ENCODE measurements around the gene HSPB7.

Gene HSPB7

DNA sequence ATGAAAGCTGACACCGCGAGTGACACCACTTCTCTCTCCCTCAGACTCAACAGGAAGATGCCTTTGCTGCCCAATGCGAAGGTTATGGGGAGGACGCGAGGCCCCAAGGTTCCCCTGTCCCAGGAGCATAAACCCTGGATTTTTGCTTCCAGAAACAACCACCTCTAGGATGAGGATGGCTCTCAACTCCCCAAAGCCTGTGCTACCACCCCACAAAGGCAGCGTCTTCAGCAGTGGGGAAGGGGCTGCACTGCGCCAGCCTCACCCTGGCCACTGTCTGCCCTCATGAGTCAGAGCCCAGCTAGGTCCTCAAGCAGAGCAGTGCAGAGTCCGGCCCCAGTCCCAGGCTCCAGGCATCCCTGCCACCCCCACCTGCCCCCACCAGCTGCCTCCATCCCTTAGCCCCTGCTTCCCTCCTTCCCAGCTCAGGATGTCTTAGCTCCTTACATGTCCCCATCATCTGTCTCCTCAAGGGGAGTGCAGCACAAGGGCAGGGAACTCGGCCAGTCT is 20.7 kb downstream of the HSPB7 start:
- no peaks in the 10 kb centered on the region for H3K27me3 ChIP-seq (ENCODE audit: control insufficient read depth in 5 of 5, insufficient read depth in 4 of 5, low read length in 5 of 5)
- H3K4me1 ChIP-seq (ENCODE audit: control insufficient read depth in 5 of 5, insufficient read depth in 5 of 5, low read length in 5 of 5), result no peaks in the 10 kb centered on the region
- no peaks in the 10 kb centered on the region for H3K36me3 ChIP-seq (ENCODE audit: control insufficient read depth in 5 of 5, insufficient read depth in 5 of 5, low read length in 5 of 5)
- no peak overlapping the region for H3K9ac ChIP-seq (ENCODE audit: low read length in 5 of 5)
- H3K4me3 ChIP-seq (ENCODE audit: low read depth in 1 of 5, low read length in 5 of 5), result no peak overlapping the region
- no peaks in the 10 kb centered on the region for H3K9me3 ChIP-seq (ENCODE audit: control insufficient read depth in 5 of 5, low read length in 5 of 5)
- no peak overlapping the region for H3K27ac ChIP-seq (ENCODE audit: low read depth, low read length)

- no peaks in the 10 kb centered on the region for H3K36me3 ChIP-seq (ENCODE audit: control insufficient read depth in 5 of 5, insufficient read depth in 5 of 5, low read length in 5 of 5)
- H3K4me1 ChIP-seq (ENCODE audit: control insufficient read depth in 5 of 5, insufficient read depth in 5 of 5, low read length in 5 of 5), result no peaks in the 10 kb centered on the region
- H3K9me3 ChIP-seq (ENCODE audit: control insufficient read depth in 5 of 5, low read length in 5 of 5), result no peaks in the 10 kb centered on the region
- H3K27me3 ChIP-seq (ENCODE audit: control insufficient read depth in 5 of 5, insufficient read depth in 4 of 5, low read length in 5 of 5), result no peaks in the 10 kb centered on the region
- H3K9ac ChIP-seq (ENCODE audit: low read length in 5 of 5), result no peak overlapping the region
- no peak overlapping the region for H3K4me3 ChIP-seq (ENCODE audit: low read depth in 1 of 5, low read length in 5 of 5)
- no peak overlapping the region for H3K27ac ChIP-seq (ENCODE audit: low read depth, low read length)
Observed at GRCh38 chr1:15994590-15995351, 23.1 kb downstream of the HSPB7 start.

DNA sequence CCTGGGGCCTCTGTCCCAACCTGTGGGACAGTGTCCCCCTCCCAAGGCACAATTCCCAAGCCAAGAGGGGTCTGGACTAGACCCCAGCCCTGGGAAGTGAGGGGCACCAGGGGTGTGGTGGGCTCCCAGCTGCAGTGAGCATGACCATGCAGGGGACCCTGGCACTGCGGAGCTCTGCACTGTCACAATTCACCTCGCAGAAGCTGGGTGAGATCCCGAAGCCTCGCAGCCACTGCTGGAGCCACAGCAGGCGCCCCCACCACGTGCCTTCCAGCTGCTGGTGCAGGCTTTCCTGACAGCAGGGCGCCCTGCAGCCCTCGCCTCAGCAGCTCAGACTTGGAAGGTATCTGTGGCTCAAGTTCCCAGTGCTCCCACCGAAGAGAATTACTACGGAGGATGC is 23.8 kb downstream of the HSPB7 start:
- Histone ChIP-seq H3K36me3 (ENCODE audit: control insufficient read depth in 5 of 5, insufficient read depth in 5 of 5, low read length in 5 of 5) (no peaks in the 10 kb centered on the region), H3K27ac (ENCODE audit: low read depth, low read length) (no peak overlapping the region), H3K4me3 (ENCODE audit: low read depth in 1 of 5, low read length in 5 of 5) (no peak overlapping the region), H3K27me3 (ENCODE audit: control insufficient read depth in 5 of 5, insufficient read depth in 4 of 5, low read length in 5 of 5) (no peaks in the 10 kb centered on the region), H3K4me1 (ENCODE audit: control insufficient read depth in 5 of 5, insufficient read depth in 5 of 5, low read length in 5 of 5) (no peaks in the 10 kb centered on the region), H3K9me3 (ENCODE audit: control insufficient read depth in 5 of 5, low read length in 5 of 5) (no peaks in the 10 kb centered on the region), H3K9ac (ENCODE audit: low read length in 5 of 5) (no peak overlapping the region)

GRCh38 chr1:15993666-15994065 is 24.2 kb downstream of the HSPB7 start:
- Histone ChIP-seq H3K36me3 (ENCODE audit: control insufficient read depth in 5 of 5, insufficient read depth in 5 of 5, low read length in 5 of 5) (no peaks in the 10 kb centered on the region), H3K4me1 (ENCODE audit: control insufficient read depth in 5 of 5, insufficient read depth in 5 of 5, low read length in 5 of 5) (no peaks in the 10 kb centered on the region), H3K4me3 (ENCODE audit: low read depth in 1 of 5, low read length in 5 of 5) (no peak overlapping the region), H3K9ac (ENCODE audit: low read length in 5 of 5) (no peak overlapping the region), H3K27me3 (ENCODE audit: control insufficient read depth in 5 of 5, insufficient read depth in 4 of 5, low read length in 5 of 5) (no peaks in the 10 kb centered on the region), H3K27ac (ENCODE audit: low read depth, low read length) (no peak overlapping the region), H3K9me3 (ENCODE audit: control insufficient read depth in 5 of 5, low read length in 5 of 5) (no peaks in the 10 kb centered on the region)

- H3K4me3 ChIP-seq (ENCODE audit: low read depth in 1 of 5, low read length in 5 of 5), result no peak overlapping the region
- H3K36me3 ChIP-seq (ENCODE audit: control insufficient read depth in 5 of 5, insufficient read depth in 5 of 5, low read length in 5 of 5), result no peaks in the 10 kb centered on the region
- no peaks in the 10 kb centered on the region for H3K9me3 ChIP-seq (ENCODE audit: control insufficient read depth in 5 of 5, low read length in 5 of 5)
- no peak overlapping the region for H3K27ac ChIP-seq (ENCODE audit: low read depth, low read length)
- no peak overlapping the region for H3K9ac ChIP-seq (ENCODE audit: low read length in 5 of 5)
- H3K4me1 ChIP-seq (ENCODE audit: control insufficient read depth in 5 of 5, insufficient read depth in 5 of 5, low read length in 5 of 5), result no peaks in the 10 kb centered on the region
- no peaks in the 10 kb centered on the region for H3K27me3 ChIP-seq (ENCODE audit: control insufficient read depth in 5 of 5, insufficient read depth in 4 of 5, low read length in 5 of 5)
Observed at GRCh38 chr1:15992582-15993500, 25.0 kb downstream of the HSPB7 start.

GRCh38 chr1:15992187-15992553 is 25.7 kb downstream of the HSPB7 start:
- Histone ChIP-seq H3K4me3 (ENCODE audit: low read depth in 1 of 5, low read length in 5 of 5) (no peak overlapping the region), H3K27me3 (ENCODE audit: control insufficient read depth in 5 of 5, insufficient read depth in 4 of 5, low read length in 5 of 5) (no peaks in the 10 kb centered on the region), H3K36me3 (ENCODE audit: control insufficient read depth in 5 of 5, insufficient read depth in 5 of 5, low read length in 5 of 5) (no peaks in the 10 kb centered on the region), H3K4me1 (ENCODE audit: control insufficient read depth in 5 of 5, insufficient read depth in 5 of 5, low read length in 5 of 5) (no peaks in the 10 kb centered on the region), H3K27ac (ENCODE audit: low read depth, low read length) (no peak overlapping the region), H3K9ac (ENCODE audit: low read length in 5 of 5) (no peak overlapping the region), H3K9me3 (ENCODE audit: control insufficient read depth in 5 of 5, low read length in 5 of 5) (no peaks in the 10 kb centered on the region)

DNA sequence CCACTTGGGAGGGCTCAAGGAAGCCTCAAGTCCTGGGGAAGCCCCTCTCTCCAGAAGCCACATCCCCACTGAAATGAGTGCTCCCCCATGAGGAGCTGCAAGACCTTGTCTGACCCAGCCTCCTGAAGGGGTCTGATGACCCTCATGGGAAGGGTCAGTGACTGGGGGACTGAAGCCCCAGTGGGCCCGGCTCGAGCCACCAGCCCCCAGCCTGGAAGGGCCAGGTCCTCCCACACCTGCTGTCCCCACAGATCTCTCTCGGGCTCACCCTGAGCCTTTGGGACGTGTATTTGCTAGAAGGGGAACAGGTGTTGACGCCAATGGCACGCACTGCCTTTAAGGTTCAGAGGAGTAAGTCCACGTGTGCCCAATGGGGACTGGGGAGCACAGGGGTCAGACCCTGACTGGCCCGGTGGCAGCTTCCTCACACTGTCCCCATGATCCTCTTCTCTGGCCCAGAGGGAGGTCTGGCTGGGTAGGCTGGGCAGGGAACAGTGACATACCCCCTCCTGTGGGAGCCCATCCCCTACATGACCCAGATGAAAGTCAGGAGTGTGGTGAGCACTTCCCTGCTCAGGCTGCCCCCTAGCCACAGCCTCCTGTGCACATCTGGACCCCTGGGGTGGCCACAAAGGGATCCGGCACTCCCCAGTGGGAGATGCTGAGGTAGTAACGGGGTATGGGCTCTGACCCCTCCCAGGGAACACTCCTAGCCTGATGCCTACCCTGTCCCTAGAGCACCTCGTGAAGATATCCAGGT is 26.2 kb downstream of the HSPB7 start:
- Histone ChIP-seq H3K4me3 (ENCODE audit: low read depth in 1 of 5, low read length in 5 of 5) (no peak overlapping the region), H3K9me3 (ENCODE audit: control insufficient read depth in 5 of 5, low read length in 5 of 5) (no peaks in the 10 kb centered on the region), H3K9ac (ENCODE audit: low read length in 5 of 5) (no peak overlapping the region), H3K36me3 (ENCODE audit: control insufficient read depth in 5 of 5, insufficient read depth in 5 of 5, low read length in 5 of 5) (no peaks in the 10 kb centered on the region), H3K4me1 (ENCODE audit: control insufficient read depth in 5 of 5, insufficient read depth in 5 of 5, low read length in 5 of 5) (no peaks in the 10 kb centered on the region), H3K27ac (ENCODE audit: low read depth, low read length) (no peak overlapping the region), H3K27me3 (ENCODE audit: control insufficient read depth in 5 of 5, insufficient read depth in 4 of 5, low read length in 5 of 5) (no peaks in the 10 kb centered on the region)

GRCh38 chr1:15989776-15990175 is 28.1 kb downstream of the HSPB7 start:
- Histone ChIP-seq H3K4me1 (ENCODE audit: control insufficient read depth in 5 of 5, insufficient read depth in 5 of 5, low read length in 5 of 5) (no peaks in the 10 kb centered on the region), H3K4me3 (ENCODE audit: low read depth in 1 of 5, low read length in 5 of 5) (no peak overlapping the region), H3K9me3 (ENCODE audit: control insufficient read depth in 5 of 5, low read length in 5 of 5) (no peaks in the 10 kb centered on the region), H3K9ac (ENCODE audit: low read length in 5 of 5) (no peak overlapping the region), H3K27me3 (ENCODE audit: control insufficient read depth in 5 of 5, insufficient read depth in 4 of 5, low read length in 5 of 5) (no peaks in the 10 kb centered on the region), H3K27ac (ENCODE audit: low read depth, low read length) (no peak overlapping the region), H3K36me3 (ENCODE audit: control insufficient read depth in 5 of 5, insufficient read depth in 5 of 5, low read length in 5 of 5) (no peaks in the 10 kb centered on the region)

GRCh38 chr1:15988856-15989736 is 28.7 kb downstream of the HSPB7 start:
- no peak overlapping the region for H3K4me3 ChIP-seq (ENCODE audit: low read depth in 1 of 5, low read length in 5 of 5)
- H3K27ac ChIP-seq (ENCODE audit: low read depth, low read length), result no peak overlapping the region
- no peak overlapping the region for H3K9ac ChIP-seq (ENCODE audit: low read length in 5 of 5)
- no peaks in the 10 kb centered on the region for H3K27me3 ChIP-seq (ENCODE audit: control insufficient read depth in 5 of 5, insufficient read depth in 4 of 5, low read length in 5 of 5)
- no peaks in the 10 kb centered on the region for H3K9me3 ChIP-seq (ENCODE audit: control insufficient read depth in 5 of 5, low read length in 5 of 5)
- H3K4me1 ChIP-seq (ENCODE audit: control insufficient read depth in 5 of 5, insufficient read depth in 5 of 5, low read length in 5 of 5), result no peaks in the 10 kb centered on the region
- H3K36me3 ChIP-seq (ENCODE audit: control insufficient read depth in 5 of 5, insufficient read depth in 5 of 5, low read length in 5 of 5), result no peaks in the 10 kb centered on the region

Data from subcutaneous abdominal adipose tissue (tissue), 5 donors.